GM23338 (cell line): ENCODE results near the gene ZBTB25. TPM values are rescaled to one million over a fixed set of nuclear protein-coding genes. Genes with fewer than 3 reads are reported as not detected.

Experiments used
- ATAC-seq: fragments of 200-7000 bp; cut with Tn5 transposase; 3 replicates; pipeline ENCODE4 v1.9.1; 2020
- DNase-seq: peaks from one replicate; pipeline ENCODE4 v3.0.0-alpha.2; 2015; ENCODE audit warnings: low spot score
- H2AFZ ChIP-seq: fragments of 200-600 bp; sonication (generic); 2 replicates; pipeline ENCODE4 v1.8.0; 2016; ENCODE audit warnings: antibody characterized with exemption, mild to moderate bottlenecking, moderate library complexity
- H3F3A ChIP-seq: fragments of 200-600 bp; sonication (generic); replicated peaks from 2 replicates; pipeline ENCODE4 v1.8.0; 2017; ENCODE audit warnings: antibody characterized with exemption, mixed run types, low read depth
- H3K27ac ChIP-seq: fragments of 200-600 bp; sonication (generic); 2 replicates; pipeline ENCODE4 v1.6.1; 2016; ENCODE audit warnings: low read depth
- H3K27me3 ChIP-seq: fragments of 200-600 bp; sonication (generic); 2 replicates; pipeline ENCODE4 v1.8.0; 2016; ENCODE audit warnings: mild to moderate bottlenecking, mixed run types, moderate library complexity; ENCODE audit not compliant: insufficient read depth
- H3K36me3 ChIP-seq: fragments of 200-600 bp; sonication (generic); 2 replicates; pipeline ENCODE4 v1.8.0; 2016; ENCODE audit warnings: mild to moderate bottlenecking; ENCODE audit not compliant: insufficient read depth
- H3K4me1 ChIP-seq: fragments of 200-600 bp; sonication (generic); 2 replicates; pipeline ENCODE4 v1.8.0; 2016; ENCODE audit warnings: mild to moderate bottlenecking, moderate library complexity; ENCODE audit not compliant: insufficient read depth
- H3K4me2 ChIP-seq: fragments of 200-600 bp; sonication (generic); 2 replicates; pipeline ENCODE4 v1.7.1; 2017; ENCODE audit warnings: mixed run types
- H3K4me3 ChIP-seq: fragments of 200-600 bp; sonication (generic); 2 replicates; pipeline ENCODE4 v1.6.1; 2016; ENCODE audit warnings: mixed run types
- H3K79me2 ChIP-seq: fragments of 200-600 bp; sonication (generic); replicated peaks from 2 replicates; pipeline ENCODE4 v1.8.0; 2017; ENCODE audit warnings: mild to moderate bottlenecking; ENCODE audit not compliant: insufficient read depth
- H3K9me2 ChIP-seq: fragments of 200-600 bp; sonication (generic); 2 replicates; pipeline ENCODE4 v1.8.0; 2017; ENCODE audit not compliant: insufficient read depth
- H4K20me1 ChIP-seq: fragments of 200-600 bp; sonication (generic); replicated peaks from 2 replicates; pipeline ENCODE4 v1.8.0; 2017; ENCODE audit warnings: mild to moderate bottlenecking; ENCODE audit not compliant: insufficient read depth
- H3K27ac Mint-ChIP-seq: 2 replicates; pipeline ENCODE4 v1.8.0; 2020; ENCODE audit warnings: inconsistent platforms, mild to moderate bottlenecking, moderate library complexity, mixed read lengths
- H3K27me3 Mint-ChIP-seq: 3 replicates; pipeline ENCODE4 v1.8.0; 2022; ENCODE audit warnings: low read depth, mild to moderate bottlenecking, moderate library complexity, mixed read lengths, inconsistent platforms; ENCODE audit not compliant: insufficient read depth, poor library complexity
- H3K36me3 Mint-ChIP-seq: 3 replicates; pipeline ENCODE4 v1.8.0; 2021; ENCODE audit warnings: low read depth, mild to moderate bottlenecking, inconsistent platforms, moderate library complexity, mixed read lengths
- H3K4me1 Mint-ChIP-seq: 3 replicates; pipeline ENCODE4 v1.8.0; 2020; ENCODE audit warnings: mild to moderate bottlenecking, inconsistent platforms, mixed read lengths
- H3K4me3 Mint-ChIP-seq: 3 replicates; pipeline ENCODE4 v1.8.0; 2021; ENCODE audit warnings: moderate library complexity, mild to moderate bottlenecking, inconsistent platforms, mixed read lengths
- H3K9me3 Mint-ChIP-seq: 3 replicates; pipeline ENCODE4 v1.8.0; 2020; ENCODE audit warnings: moderate library complexity, mild to moderate bottlenecking, inconsistent platforms, mixed read lengths
- CTCF ChIP-seq, 2 experiments: fragments of 200-600 bp in 1 of 2; sonication (generic) in 1 of 2; conservative IDR thresholded peaks; 2 replicates each; pipeline versions ENCODE4 v1.5.1 to v1.6.1; 2016 to 2017; ENCODE audit warnings: antibody characterized with exemption in 2 of 2, low read depth in 2 of 2, mild to moderate bottlenecking in 2 of 2, moderate library complexity in 1 of 2
- EZH2 ChIP-seq: fragments of 200-600 bp; sonication (generic); IDR thresholded peaks from one replicate; pipeline ENCODE4 v1.8.0; 2017; ENCODE audit warnings: antibody characterized with exemption, mild to moderate bottlenecking, low read depth; ENCODE audit not compliant: unreplicated experiment
- EZH2phosphoT487 ChIP-seq: fragments of 200-600 bp; sonication (generic); IDR thresholded peaks from one replicate; pipeline ENCODE4 v1.8.1; 2018; ENCODE audit warnings: antibody characterized with exemption; ENCODE audit not compliant: unreplicated experiment
- JUNB ChIP-seq: IDR thresholded peaks from one replicate; pipeline ENCODE4 v1.6.1; 2016; ENCODE audit warnings: antibody characterized with exemption; ENCODE audit not compliant: unreplicated experiment
- STAT1 ChIP-seq: IDR thresholded peaks from one replicate; pipeline ENCODE4 v1.6.1; 2016; ENCODE audit warnings: antibody characterized with exemption; ENCODE audit not compliant: unreplicated experiment
- ZNF331 ChIP-seq: fragments of 250-450 bp; sonication (Bioruptor Pico); IDR thresholded peaks from 2 replicates; pipeline ENCODE4 v1.5.0; 2020; ENCODE audit warnings: low read depth, mild to moderate bottlenecking, moderate library complexity
- ZNF462 ChIP-seq: fragments of 250-450 bp; sonication (Bioruptor Pico); IDR thresholded peaks from 2 replicates; pipeline ENCODE4 v1.5.0; 2020; ENCODE audit warnings: mild to moderate bottlenecking, moderate library complexity
- polyA plus RNA-seq: library from polyadenylated mRNA; unstranded; fragments of >200 nt; fragmentation: Nextera tagmentation; extraction: Ambion mirVana; gene quantifications from 2 replicates; pipeline ENCODE4 v1.2.1, GENCODE V29; 2016
- total RNA-seq: library from RNA; depleted of rRNA; stranded (reverse); fragments of >200 nt; shearing (Covaris generic); gene quantifications from 2 replicates; pipeline ENCODE4 v1.2.3, GENCODE V29; 2014

The ZBTB25 gene
- total and polyA plus RNA-seq, 2 experiments from 2014 or later, result 5.8 to 8.0 TPM

- TF ChIP-seq ZNF462 (CRISPR knock-in tag) (no peak), ZNF331 (CRISPR knock-in tag) (no peak), JUNB (no peak)
Observed at GRCh38 chr14:64467101-64467500, 36.5 kb downstream of the ZBTB25 start (continued).

GRCh38 chr14:64465831-64466554, 37.6 kb downstream of the ZBTB25 start:
- Histone ChIP-seq H3K27me3 (peaks cover 11% of the 10 kb centered on the region; the same call in 1 of the 2 replicates), H3K36me3 (no peaks in the 10 kb centered on the region), H3K79me2 (no peaks in the 10 kb centered on the region), H3K27ac (peak overlapping the region; percentile 55; the same call in 1 of the 2 replicates), H4K20me1 (no peaks in the 10 kb centered on the region), H3F3A (peaks cover 21% of the 10 kb centered on the region; the same call in 1 of the 2 replicates), H2AFZ (peak overlapping the region; percentile 93), H3K9me2 (no peaks in the 10 kb centered on the region), H3K4me3 (peak overlapping the region; percentile 90), H3K4me1 (0 out of 2 replicates have a peak, but pooled peaks cover 4% of the 10 kb centered on the region), H3K4me2 (peak overlapping the region; percentile 92)
- H3K4me3 Mint-ChIP-seq, result peak overlapping the region; percentile 75
- H3K27ac Mint-ChIP-seq, result no peak overlapping the region
- ATAC-seq (peak; percentile 60), DNase-seq (peak; percentile 90)
- H3K36me3 Mint-ChIP-seq, result peaks cover 7% of the 10 kb centered on the region
- TF ChIP-seq STAT1 (no peak), CTCF (conservative IDR thresholded peaks at IDR 0.05; ENCODE audit: low read depth in 2 of 2) (peak; percentile 14 to 30; a peak in 1 of 4 replicates), EZH2 (no peak), EZH2phosphoT487 (no peak)
- H3K4me1 Mint-ChIP-seq, result peaks cover 11% of the 10 kb centered on the region; the same call in 2 of the 3 replicates
- H3K27me3 Mint-ChIP-seq, result peaks cover 5% of the 10 kb centered on the region
- H3K9me3 Mint-ChIP-seq, result no peaks in the 10 kb centered on the region
